Uterus (tissue), 2 donors: Measurements from ENCODE around the gene DPY19L2.
"Not testable (repeated sequence)": the region's sequence is repeated elsewhere in the genome, so short reads cannot be mapped to it uniquely, and the experiment has no call there.

Experiments used
- CTCF ChIP-seq, 4 experiments: fragments of 200-600 bp in 2 of 4; fragments of 450-650 bp in 2 of 4; sonication (generic) in 2 of 4; IDR thresholded peaks; one replicate each; pipeline ENCODE4 v1.5.1; 2016 to 2019; ENCODE audit warnings: antibody characterized with exemption in 4 of 4, mild to moderate bottlenecking in 2 of 4, moderate library complexity in 1 of 4
- POLR2A ChIP-seq, 2 donors: fragments of 450-650 bp; IDR thresholded peaks; one replicate each; pipeline ENCODE4 v1.6.1; 2016; ENCODE audit warnings: antibody characterized with exemption in 2 of 2, mild to moderate bottlenecking in 1 of 2, moderate library complexity in 1 of 2

GRCh38 chr12:63594828-63595227 lies 73.5 kb downstream of the DPY19L2 start:
- TF ChIP-seq POLR2A, CTCF (IDR thresholded peaks at IDR 0.05): not testable (repeated sequence)
